DND-41 (cell line): ENCODE data around the gene MAS1L.

Source experiments
- ATAC-seq: fragments of 200-7000 bp; cut with Tn5 transposase; 3 replicates; pipeline ENCODE4 v1.9.1; 2021; ENCODE audit warnings: low read depth; ENCODE audit not compliant: insufficient read depth
- DNase-seq: peaks from one replicate; pipeline ENCODE4 v3.0.0-alpha.2; 2020
- H2AFZ ChIP-seq: 2 replicates; pipeline ENCODE4 v1.6.0; 2012; ENCODE audit warnings: low read depth, low read length
- H3K27ac ChIP-seq: 2 replicates; pipeline ENCODE4 v1.5.1; 2012; ENCODE audit warnings: low read length, inconsistent platforms
- H3K27me3 ChIP-seq: fragments of 200-600 bp; sonication (generic); 2 replicates; pipeline ENCODE4 v1.6.0; 2012; ENCODE audit warnings: low read length, mild to moderate bottlenecking, inconsistent platforms; ENCODE audit not compliant: insufficient read depth, poor library complexity
- H3K36me3 ChIP-seq: 2 replicates; pipeline ENCODE4 v1.5.1; 2012; ENCODE audit warnings: low read length, inconsistent platforms; ENCODE audit not compliant: insufficient read depth
- H3K4me1 ChIP-seq: 2 replicates; pipeline ENCODE4 v1.5.1; 2012; ENCODE audit warnings: mild to moderate bottlenecking, low read length; ENCODE audit not compliant: insufficient read depth
- H3K4me2 ChIP-seq: 2 replicates; pipeline ENCODE4 v1.6.0; 2012; ENCODE audit warnings: mild to moderate bottlenecking, moderate library complexity, low read length, inconsistent platforms; ENCODE audit not compliant: insufficient read depth
- H3K4me3 ChIP-seq, 2 experiments: fragments of 200-600 bp in 1 of 2; shearing (Covaris generic) in 1 of 2; 2 replicates each; pipeline ENCODE4 v1.5.1; 2012 to 2016; ENCODE audit warnings: inconsistent platforms in 2 of 2, low read length in 2 of 2, mild to moderate bottlenecking in 2 of 2, low read depth in 1 of 2, moderate library complexity in 1 of 2
- H3K79me2 ChIP-seq: 2 replicates; pipeline ENCODE4 v1.6.0; 2012; ENCODE audit warnings: low read length, inconsistent platforms; ENCODE audit not compliant: insufficient read depth
- H3K9ac ChIP-seq: 2 replicates; pipeline ENCODE4 v1.6.0; 2012; ENCODE audit warnings: low read depth, mild to moderate bottlenecking, inconsistent platforms, low read length, moderate library complexity
- H3K9me3 ChIP-seq: 2 replicates; pipeline ENCODE4 v1.5.1; 2012; ENCODE audit warnings: low read length, moderate library complexity, mild to moderate bottlenecking, inconsistent platforms; ENCODE audit not compliant: insufficient read depth, severe bottlenecking
- H4K20me1 ChIP-seq: 2 replicates; pipeline ENCODE4 v1.6.0; 2012; ENCODE audit warnings: low read length; ENCODE audit not compliant: insufficient read depth
- EZH2 ChIP-seq: IDR thresholded peaks from 3 replicates; pipeline ENCODE4 v1.6.1; 2012; ENCODE audit warnings: borderline replicate concordance, low read depth, mild to moderate bottlenecking, moderate library complexity, low read length, inconsistent platforms; ENCODE audit not compliant: severe bottlenecking
- TF ChIP-seq, protein P1 (sequence below): IDR thresholded peaks from 2 replicates; pipeline ENCODE4 v1.5.1; 2012; ENCODE audit warnings: borderline replicate concordance, low read length, moderate library complexity, mild to moderate bottlenecking; ENCODE audit not compliant: poor library complexity, severe bottlenecking; ENCODE audit errors: extremely low read depth

Gene MAS1L

DNA sequence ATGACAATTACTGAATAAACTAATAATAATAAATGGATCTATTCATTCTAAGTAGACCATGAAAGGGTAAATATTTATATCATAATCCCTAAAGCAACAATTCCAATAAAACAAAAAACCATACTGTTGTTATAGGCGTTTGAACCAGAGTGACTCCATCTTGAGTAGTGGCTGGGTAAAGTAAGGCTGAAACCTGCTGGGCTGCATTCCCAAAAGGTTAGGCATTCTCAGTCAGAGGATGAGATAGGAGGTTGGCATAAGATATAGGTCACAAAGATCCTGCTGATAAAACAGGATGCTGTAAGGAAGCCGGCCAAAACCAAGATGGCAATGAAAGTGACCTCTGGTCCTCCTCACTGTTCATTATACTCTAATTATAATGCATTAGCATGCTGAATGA, 22.5 kb downstream of the MAS1L start:
- H3K9me3 ChIP-seq, result no peaks in the 10 kb centered on the region
- TF ChIP-seq, protein P1, sequence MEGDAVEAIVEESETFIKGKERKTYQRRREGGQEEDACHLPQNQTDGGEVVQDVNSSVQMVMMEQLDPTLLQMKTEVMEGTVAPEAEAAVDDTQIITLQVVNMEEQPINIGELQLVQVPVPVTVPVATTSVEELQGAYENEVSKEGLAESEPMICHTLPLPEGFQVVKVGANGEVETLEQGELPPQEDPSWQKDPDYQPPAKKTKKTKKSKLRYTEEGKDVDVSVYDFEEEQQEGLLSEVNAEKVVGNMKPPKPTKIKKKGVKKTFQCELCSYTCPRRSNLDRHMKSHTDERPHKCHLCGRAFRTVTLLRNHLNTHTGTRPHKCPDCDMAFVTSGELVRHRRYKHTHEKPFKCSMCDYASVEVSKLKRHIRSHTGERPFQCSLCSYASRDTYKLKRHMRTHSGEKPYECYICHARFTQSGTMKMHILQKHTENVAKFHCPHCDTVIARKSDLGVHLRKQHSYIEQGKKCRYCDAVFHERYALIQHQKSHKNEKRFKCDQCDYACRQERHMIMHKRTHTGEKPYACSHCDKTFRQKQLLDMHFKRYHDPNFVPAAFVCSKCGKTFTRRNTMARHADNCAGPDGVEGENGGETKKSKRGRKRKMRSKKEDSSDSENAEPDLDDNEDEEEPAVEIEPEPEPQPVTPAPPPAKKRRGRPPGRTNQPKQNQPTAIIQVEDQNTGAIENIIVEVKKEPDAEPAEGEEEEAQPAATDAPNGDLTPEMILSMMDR, result no peak
- no peak for TF ChIP-seq EZH2
- H3K27ac ChIP-seq, result no peak overlapping the region
- no peaks in the 10 kb centered on the region for H3K27me3 ChIP-seq
- no peaks in the 10 kb centered on the region for H3K36me3 ChIP-seq
- H4K20me1 ChIP-seq, result no peaks in the 10 kb centered on the region
- no peaks in the 10 kb centered on the region for H3K79me2 ChIP-seq
- DNase-seq, result no peak
- H2AFZ ChIP-seq, result no peak overlapping the region
- H3K4me2 ChIP-seq, result no peak overlapping the region
- ATAC-seq, result no peak
- no peak overlapping the region for H3K9ac ChIP-seq
- H3K4me3 ChIP-seq, result no peak overlapping the region
- no peaks in the 10 kb centered on the region for H3K4me1 ChIP-seq

DNA sequence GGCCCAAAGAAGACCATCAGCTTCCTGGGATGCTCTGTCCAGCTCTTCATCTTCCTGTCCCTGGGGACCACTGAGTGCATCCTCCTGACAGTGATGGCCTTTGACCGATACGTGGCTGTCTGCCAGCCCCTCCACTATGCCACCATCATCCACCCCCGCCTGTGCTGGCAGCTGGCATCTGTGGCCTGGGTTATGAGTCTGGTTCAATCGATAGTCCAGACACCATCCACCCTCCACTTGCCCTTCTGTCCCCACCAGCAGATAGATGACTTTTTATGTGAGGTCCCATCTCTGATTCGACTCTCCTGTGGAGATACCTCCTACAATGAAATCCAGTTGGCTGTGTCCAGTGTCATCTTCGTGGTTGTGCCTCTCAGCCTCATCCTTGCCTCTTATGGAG, 25.7 kb downstream of the MAS1L start:
- Histone ChIP-seq H3K27me3 (no peaks in the 10 kb centered on the region), H3K27ac (no peak overlapping the region), H2AFZ (no peak overlapping the region), H3K36me3 (no peaks in the 10 kb centered on the region), H3K4me1 (no peaks in the 10 kb centered on the region), H3K4me3 (no peak overlapping the region), H3K9ac (no peak overlapping the region), H4K20me1 (no peaks in the 10 kb centered on the region), H3K4me2 (no peak overlapping the region), H3K79me2 (no peaks in the 10 kb centered on the region), H3K9me3 (no peaks in the 10 kb centered on the region)
- DNase-seq, result no peak
- TF ChIP-seq, protein P1, result no peak
- no peak for TF ChIP-seq EZH2
- no peak for ATAC-seq

DNA sequence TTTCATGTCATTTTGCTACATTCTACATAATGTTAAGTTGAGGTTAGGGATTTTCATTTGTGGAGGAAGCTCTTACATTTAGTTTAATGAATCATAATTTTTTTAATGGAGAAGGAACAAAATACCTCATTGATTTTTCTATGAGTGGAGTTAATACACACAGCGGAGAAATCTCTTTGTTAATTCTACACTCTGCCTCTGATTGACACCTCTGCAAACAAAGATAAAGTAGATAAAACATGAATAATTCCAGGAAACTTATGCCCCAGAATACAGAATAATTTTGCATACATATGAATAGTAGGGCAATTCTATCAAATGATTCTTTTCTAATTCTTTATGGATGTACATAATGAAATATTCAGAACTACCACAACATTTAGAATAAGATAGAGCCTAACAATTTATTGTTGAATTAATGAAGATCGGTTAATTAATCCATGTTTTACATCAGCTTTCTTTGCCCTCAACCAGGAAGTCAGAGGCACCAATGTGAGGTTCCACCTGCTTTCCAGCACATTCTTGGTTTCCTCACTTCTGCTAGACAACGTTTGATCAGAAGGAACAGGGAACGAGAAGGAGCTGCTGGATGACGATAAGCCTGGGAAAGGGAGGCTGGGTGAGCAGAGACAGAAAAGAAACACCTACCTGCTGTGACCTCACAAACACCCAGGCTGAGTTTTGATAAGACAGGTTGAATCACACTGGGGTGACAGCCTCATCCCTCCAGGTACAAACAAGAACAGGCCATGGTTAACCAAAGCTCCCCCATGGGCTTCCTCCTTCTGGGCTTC, 26.5 kb downstream of the MAS1L start:
- Histone ChIP-seq H3K4me1 (no peaks in the 10 kb centered on the region), H4K20me1 (no peaks in the 10 kb centered on the region), H3K27me3 (no peaks in the 10 kb centered on the region), H3K9me3 (no peaks in the 10 kb centered on the region), H3K9ac (no peak overlapping the region), H2AFZ (no peak overlapping the region), H3K36me3 (no peaks in the 10 kb centered on the region), H3K27ac (no peak overlapping the region), H3K79me2 (no peaks in the 10 kb centered on the region), H3K4me3 (no peak overlapping the region), H3K4me2 (no peak overlapping the region)
- DNase-seq (no peak), ATAC-seq (no peak)
- TF ChIP-seq, protein P1, result no peak
- no peak for TF ChIP-seq EZH2
